ENCODE data around the gene AK9.
"Not testable (repeated sequence)": the region's sequence is repeated elsewhere in the genome, so short reads cannot be mapped to it uniquely, and the experiment has no call there.

AK9 gene

GRCh38 chr6:109693111-109693510 lies 2.1 kb upstream of the AK9 start:
- DNase-seq = no peak

- DNase-seq = no peak
These were observed 647 bp downstream of the AK9 start for GRCh38 chr6:109690373-109690736.

GRCh38 chr6:109687271-109687761 lies 3.7 kb downstream of the AK9 start:
- DNase-seq = no peak

GRCh38 chr6:109686566-109687265 lies 4.3 kb downstream of the AK9 start:
- no peak for DNase-seq

- DNase-seq = not testable (repeated sequence)
These were observed 12.1 kb downstream of the AK9 start for GRCh38 chr6:109678661-109679505.

GRCh38 chr6:109678240-109678639 lies 12.8 kb downstream of the AK9 start:
- no peak for DNase-seq

GRCh38 chr6:109676724-109677123 lies 14.3 kb downstream of the AK9 start:
- no peak for DNase-seq

- DNase-seq = no peak
These were observed 18.2 kb downstream of the AK9 start for GRCh38 chr6:109672839-109673238.

- DNase-seq = no peak
These were observed 18.8 kb downstream of the AK9 start for GRCh38 chr6:109672175-109672574.

GRCh38 chr6:109671733-109672132 lies 19.3 kb downstream of the AK9 start:
- DNase-seq = no peak

- no peak for DNase-seq
These were observed 21.2 kb downstream of the AK9 start for GRCh38 chr6:109669811-109670210.

GRCh38 chr6:109662192-109662591 lies 28.8 kb downstream of the AK9 start:
- DNase-seq = no peak

GRCh38 chr6:109660526-109661320 lies 30.3 kb downstream of the AK9 start:
- DNase-seq = no peak

GRCh38 chr6:109655761-109656262 lies 35.2 kb downstream of the AK9 start:
- DNase-seq = no peak

GRCh38 chr6:109653264-109653663 lies 37.7 kb downstream of the AK9 start:
- DNase-seq = no peak

GRCh38 chr6:109644131-109644530 lies 46.9 kb downstream of the AK9 start:
- no peak for DNase-seq

GRCh38 chr6:109632405-109632804 lies 58.6 kb downstream of the AK9 start:
- DNase-seq = no peak

GRCh38 chr6:109631403-109631802 lies 59.6 kb downstream of the AK9 start:
- DNase-seq = no peak

- no peak for DNase-seq
These were observed 62.6 kb downstream of the AK9 start for GRCh38 chr6:109628158-109629000.

- no peak for DNase-seq
These were observed 64.7 kb downstream of the AK9 start for GRCh38 chr6:109626311-109626710.

GRCh38 chr6:109625199-109625598 lies 65.8 kb downstream of the AK9 start:
- DNase-seq = no peak

- DNase-seq = no peak
These were observed 67.7 kb downstream of the AK9 start for GRCh38 chr6:109623288-109623687.

Data from 8988T (cell line).